GM21528 (cell line): Measurements from ENCODE around the gene FBLIM1.

ENCODE experiments used
- ATAC-seq: cut with Tn5 transposase; IDR thresholded peaks from one replicate; pipeline ENCODE4 v1.9.1; 2021; ENCODE audit warnings: mild to moderate bottlenecking, moderate library complexity; ENCODE audit not compliant: unreplicated experiment, low FRiP score

FBLIM1 gene

DNA sequence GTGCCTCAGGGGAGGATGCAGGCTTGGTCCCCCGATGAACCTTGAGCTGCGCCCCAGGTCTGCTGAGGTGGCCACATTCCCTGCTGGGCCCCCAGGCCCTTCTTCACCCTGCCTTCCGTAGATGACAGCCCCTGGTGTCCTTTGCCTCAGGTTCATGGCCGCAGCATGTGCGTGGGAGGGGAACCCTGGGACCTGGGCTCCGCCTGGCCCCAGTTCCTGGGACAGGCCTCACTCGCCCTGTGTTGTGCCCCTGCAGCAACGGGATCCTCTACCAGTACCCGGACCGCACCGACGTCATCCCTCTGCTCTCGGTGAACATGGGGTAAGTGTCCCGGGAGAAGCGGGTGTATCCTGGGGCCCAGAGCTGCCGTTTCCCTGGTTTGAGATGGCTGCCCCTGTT lies 27.7 kb upstream of the FBLIM1 start:
- ATAC-seq: no peak

GRCh38 chr1:15731735-15732685 lies 26.6 kb upstream of the FBLIM1 start:
- ATAC-seq: no peak

DNA sequence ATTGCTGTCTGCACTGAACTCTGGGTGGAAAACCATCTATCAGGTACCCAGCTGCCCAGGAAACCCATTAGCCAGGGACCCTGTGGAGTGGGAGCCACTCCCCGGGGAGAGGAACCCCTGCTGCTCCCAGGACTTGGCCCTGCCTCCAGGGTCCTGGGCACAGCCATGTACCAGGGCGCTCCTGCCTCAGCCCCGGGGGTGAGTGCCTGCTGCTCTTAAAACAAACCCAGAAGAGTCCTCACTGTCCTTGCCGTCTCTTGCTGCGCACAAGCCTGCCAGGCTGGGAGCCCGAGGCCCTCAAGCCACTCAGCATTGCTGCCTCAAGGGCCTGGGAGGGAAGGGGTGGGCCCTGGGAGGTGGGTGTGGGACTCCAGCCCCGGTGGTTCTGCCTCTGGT lies 25.9 kb upstream of the FBLIM1 start:
- no peak for ATAC-seq

DNA sequence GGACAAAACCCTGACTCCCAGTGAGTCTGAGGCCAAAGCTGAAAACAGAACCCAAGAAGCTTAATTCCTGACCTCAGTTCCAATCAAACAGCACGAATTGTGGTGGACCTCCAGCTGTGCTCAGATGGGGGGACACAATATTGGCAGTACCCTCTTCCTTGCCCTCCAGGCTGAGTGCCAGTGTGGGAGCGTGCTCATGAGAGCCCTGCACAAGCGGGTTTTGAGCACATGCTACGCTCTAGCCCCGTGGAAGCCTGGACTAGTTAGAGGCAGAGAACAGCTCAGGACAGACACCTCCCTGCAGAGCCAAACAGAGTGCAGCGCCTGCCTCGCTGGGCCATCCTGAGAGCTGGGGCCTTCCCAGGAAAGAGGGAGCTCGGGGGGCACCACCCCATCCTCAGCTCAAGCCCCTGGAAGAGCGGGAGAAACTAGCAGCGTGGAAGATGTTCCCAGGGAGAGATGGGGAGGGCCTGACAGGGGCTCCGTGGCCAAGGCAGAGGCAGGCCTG lies 25.3 kb upstream of the FBLIM1 start:
- ATAC-seq: no peak

GRCh38 chr1:15733726-15734226 lies 24.8 kb upstream of the FBLIM1 start:
- ATAC-seq: no peak

DNA sequence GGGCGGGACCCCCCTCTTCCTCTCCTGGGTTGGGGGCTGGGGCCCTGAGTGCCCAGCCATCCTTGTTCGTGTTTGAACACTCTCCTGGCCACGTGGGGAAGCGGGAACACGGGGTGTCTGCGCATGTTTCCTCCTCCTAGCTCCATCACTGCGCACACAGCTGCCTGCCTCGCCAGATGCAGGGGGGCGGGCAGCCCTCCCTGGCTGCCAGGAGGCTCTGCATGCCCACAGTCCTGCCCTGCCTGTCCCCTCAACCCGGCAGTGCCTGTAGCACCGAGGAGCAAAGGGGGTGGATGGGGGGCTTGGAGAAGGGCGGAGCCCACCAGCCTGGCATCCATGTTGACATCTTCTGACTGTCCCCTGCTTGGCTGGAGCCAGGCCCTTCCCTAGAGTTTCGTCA lies 24.3 kb upstream of the FBLIM1 start:
- no peak for ATAC-seq

DNA sequence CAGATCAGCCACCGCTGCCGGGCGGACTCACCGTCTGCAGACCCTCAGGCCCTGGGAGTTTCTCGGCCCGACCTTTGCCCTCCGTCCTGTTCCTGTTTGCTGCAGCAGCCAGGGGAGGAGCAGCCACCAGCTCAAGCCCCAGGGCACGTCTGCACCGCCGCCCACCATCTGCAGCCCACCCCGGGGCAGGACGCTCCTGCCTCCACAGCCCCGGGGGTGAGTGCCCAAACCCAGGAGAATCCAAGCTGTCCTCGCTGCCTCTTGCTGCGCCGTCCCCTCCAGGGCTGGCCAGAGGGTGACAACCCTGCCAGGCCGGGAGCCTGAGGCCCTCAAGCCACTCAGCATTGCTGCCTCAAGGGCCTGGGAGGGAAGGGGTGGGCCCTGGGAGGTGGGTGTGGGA lies 23.7 kb upstream of the FBLIM1 start:
- no peak for ATAC-seq

DNA sequence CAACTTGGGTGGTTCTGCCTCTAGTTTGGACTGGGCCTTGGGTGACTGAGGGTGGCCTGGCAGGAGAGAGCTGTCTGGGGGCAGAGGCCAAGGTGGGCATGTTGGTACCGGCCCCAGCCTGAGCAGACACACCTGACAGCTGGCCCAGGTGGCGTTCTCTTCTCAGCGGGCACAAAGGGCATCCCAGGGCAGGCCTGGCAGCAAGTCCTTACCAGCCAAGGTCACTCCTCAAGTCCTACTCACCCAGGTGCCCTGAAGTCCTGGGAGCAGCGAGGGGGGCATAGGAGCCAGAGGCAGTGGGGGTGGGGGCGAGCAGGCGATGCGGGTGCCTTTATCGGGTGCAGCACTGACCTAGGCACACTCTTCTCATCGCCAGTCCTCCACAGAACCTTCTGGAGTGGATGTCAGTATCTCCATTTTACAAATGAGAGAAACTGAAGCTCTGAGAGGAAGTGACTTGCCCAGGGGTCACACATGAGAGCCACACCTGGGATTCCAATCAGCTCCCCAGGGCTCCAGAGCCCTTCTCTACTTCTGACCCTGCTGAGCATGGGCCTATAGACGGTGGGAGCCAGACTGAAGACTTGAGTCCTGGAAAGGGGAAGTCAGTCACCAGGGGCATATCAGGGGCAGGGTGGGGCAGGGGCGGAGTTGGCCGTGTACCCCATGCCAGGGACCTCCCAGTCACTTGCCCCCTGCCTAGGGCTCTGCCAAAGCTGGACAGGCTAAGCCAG lies 23.1 kb upstream of the FBLIM1 start:
- ATAC-seq: no peak

DNA sequence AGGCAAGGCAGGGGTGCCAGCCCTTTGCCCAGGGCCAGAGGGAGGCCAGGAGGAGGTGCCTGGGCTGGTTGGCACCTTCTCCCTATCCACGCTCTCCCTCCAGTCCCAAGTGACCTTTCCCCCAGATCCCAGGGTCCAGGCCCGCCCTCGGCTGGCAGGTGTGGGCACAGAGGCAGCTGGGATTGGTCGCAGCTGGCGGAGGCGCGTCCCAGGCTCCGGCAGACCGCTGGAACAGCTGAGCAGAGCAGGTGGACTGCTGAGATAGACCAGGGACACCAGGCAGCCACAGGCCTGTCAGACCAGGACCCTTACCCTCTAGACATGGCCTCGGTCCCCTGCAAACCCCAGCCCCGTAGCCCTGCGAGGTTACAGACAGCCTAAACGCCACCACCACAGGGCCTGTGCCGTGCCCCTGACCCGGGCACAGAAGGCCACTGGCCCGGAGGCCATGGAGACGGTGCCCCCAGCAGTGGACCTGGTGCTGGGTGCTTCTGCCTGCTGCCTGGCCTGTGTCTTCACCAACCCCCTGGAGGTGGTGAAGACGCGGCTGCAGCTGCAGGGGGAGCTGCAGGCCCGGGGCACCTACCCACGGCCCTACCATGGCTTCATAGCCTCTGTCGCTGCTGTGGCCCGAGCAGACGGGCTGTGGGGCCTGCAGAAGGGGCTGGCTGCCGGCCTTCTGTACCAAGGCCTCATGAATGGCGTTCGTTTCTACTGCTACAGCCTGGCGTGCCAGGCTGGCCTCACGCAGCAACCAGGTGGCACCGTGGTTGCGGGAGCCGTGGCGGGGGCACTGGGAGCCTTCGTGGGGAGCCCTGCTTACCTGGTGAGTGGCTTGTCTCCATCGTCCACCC lies 22.3 kb upstream of the FBLIM1 start, which contains the start of gene SLC25A34:
Gene SLC25A34 (plus strand): TSS at position 221 of the 854 bp plus-strand sequence. CDS start 228 bp downstream, at position 449.
- no peak for ATAC-seq

GRCh38 chr1:15736892-15737261 lies 21.7 kb upstream of the FBLIM1 start:
- ATAC-seq: no peak

GRCh38 chr1:15737324-15738319 lies 21.0 kb upstream of the FBLIM1 start:
- no peak for ATAC-seq

DNA sequence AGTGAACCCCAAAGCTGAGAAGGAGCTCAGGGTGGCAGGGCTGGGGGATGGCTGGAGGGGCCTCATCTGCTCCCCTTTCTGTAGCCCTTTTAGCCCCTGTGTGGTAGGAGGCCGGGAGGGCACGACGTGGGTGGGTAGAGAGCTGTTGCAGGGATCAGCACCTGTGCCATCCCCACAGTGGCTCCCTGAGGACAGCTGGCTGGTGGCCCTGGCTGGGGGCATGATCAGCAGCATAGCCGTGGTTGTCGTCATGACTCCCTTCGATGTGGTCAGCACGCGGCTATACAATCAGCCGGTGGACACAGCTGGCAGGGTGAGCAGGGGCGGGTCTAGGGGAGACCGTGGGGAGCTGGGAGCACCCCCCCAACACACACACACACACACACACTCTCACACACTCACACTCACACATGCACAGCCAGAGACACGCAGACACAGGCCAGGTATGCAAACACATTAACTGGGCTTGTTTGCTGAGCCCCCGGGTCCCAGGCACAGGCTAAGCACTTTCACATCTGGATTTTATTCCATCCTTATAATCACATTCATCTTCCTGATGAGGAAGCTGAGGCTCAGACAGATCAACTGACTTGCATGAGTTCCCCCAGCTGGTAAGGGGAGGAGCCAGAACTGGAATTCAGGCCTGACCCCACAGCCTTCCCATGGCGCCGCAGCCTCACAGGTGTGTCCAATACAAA lies 20.0 kb upstream of the FBLIM1 start:
- no peak for ATAC-seq

- ATAC-seq: no peak
Measured at GRCh38 chr1:15739259-15739658, 19.3 kb upstream of the FBLIM1 start.

- no peak for ATAC-seq
Measured at GRCh38 chr1:15739745-15740144, 18.9 kb upstream of the FBLIM1 start.

DNA sequence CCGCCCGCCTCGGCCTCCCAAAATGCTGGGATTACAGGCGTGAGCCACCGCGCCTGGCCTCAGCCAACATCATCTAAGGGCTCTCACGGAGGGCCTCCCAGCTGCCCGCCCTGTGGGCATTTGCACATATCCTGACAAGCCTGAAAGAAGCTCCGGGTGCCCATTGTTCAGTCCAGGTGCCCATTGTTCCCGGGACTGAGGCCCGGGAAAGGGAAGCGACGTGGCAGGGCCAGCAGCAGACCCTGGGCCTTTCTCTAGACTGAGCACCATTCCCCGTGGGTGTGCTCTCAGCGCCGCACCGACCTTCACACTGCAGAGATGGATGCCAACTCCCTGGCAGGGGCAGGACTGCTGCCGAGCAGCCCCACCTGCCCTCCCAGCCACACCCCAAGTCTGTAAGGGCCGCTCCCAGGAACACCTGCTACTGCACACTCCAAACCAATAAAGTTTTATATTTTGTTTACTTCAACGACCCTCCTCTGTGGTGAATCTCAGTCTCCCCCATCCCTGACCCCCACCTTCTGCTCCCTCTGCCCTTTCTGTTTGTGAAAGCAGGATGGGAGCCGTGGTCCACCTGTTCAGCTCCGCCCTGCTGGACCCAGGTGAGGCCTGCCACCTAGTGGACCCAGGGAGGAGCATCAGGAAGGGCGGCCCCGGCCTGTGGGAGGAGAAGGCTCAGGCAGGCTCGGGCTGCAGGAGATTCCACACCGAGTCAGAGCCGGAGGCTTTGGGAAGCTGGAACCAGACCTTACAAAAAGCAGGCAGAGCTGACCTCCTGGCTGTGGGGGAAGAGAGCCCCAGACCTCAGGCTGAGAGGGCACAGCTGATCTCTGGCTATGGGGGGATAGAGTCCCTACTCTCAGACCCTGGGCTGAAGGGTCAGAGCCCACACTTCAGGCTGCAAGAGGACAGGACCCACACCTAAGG lies 17.4 kb upstream of the FBLIM1 start:
- ATAC-seq: peak; percentile 68

- no peak for ATAC-seq
Measured at GRCh38 chr1:15742339-15742801, 16.2 kb upstream of the FBLIM1 start, which contains the start of gene TMEM82. Gene TMEM82 (plus strand): TSS chr1:15742499. CDS start chr1:15742560, 61 bp downstream.

- ATAC-seq: no peak
Measured at GRCh38 chr1:15744122-15744679, 14.4 kb upstream of the FBLIM1 start.
